Progenitor cell of endocrine pancreas (in vitro differentiated cells): Measurements from ENCODE around the gene MYH15. TPM values are rescaled to one million over a fixed set of nuclear protein-coding genes. Genes with fewer than 3 reads are reported as not detected.

Experiments used
- DNase-seq: peaks from one replicate; pipeline ENCODE4 v3.0.0; 2021; ENCODE audit warnings: low spot score; ENCODE audit not compliant: unreplicated experiment
- H3K27ac Mint-ChIP-seq: 2 replicates; pipeline ENCODE4 v1.8.0; 2021; ENCODE audit warnings: mild to moderate bottlenecking, moderate library complexity, mixed read lengths
- H3K27me3 Mint-ChIP-seq: 2 replicates; pipeline ENCODE4 v1.8.0; 2021; ENCODE audit warnings: mixed read lengths
- H3K36me3 Mint-ChIP-seq: 2 replicates; pipeline ENCODE4 v1.8.0; 2022; ENCODE audit warnings: mixed read lengths; ENCODE audit not compliant: insufficient read depth
- H3K4me1 Mint-ChIP-seq: 2 replicates; pipeline ENCODE4 v1.8.0; 2021; ENCODE audit warnings: low read depth, mixed read lengths
- H3K4me3 Mint-ChIP-seq: 2 replicates; pipeline ENCODE4 v1.8.0; 2021; ENCODE audit warnings: low read depth, mild to moderate bottlenecking, moderate library complexity, mixed read lengths
- H3K9me3 Mint-ChIP-seq: 2 replicates; pipeline ENCODE4 v1.8.0; 2021; ENCODE audit warnings: low read depth, mixed read lengths
- CTCF ChIP-seq: fragments of 200-600 bp; sonication (generic); IDR thresholded peaks from one replicate; pipeline ENCODE4 v1.5.0; 2021; ENCODE audit warnings: antibody characterized with exemption, mild to moderate bottlenecking; ENCODE audit not compliant: unreplicated experiment
- total RNA-seq: library from RNA; stranded (reverse); gene quantifications from 2 replicates; pipeline ENCODE4 v1.2.1, GENCODE V29; 2021

MYH15 gene
- total RNA-seq, 1 donor from 2014 or later = 0.96 TPM

GRCh38 chr3:108377384-108377783 lies 133.0 kb downstream of the MYH15 start:
- Mint-ChIP-seq H3K27ac (no peak overlapping the region), H3K36me3 (no peaks in the 10 kb centered on the region), H3K4me1 (no peaks in the 10 kb centered on the region), H3K27me3 (no peaks in the 10 kb centered on the region), H3K9me3 (no peaks in the 10 kb centered on the region), H3K4me3 (no peak overlapping the region)
- TF ChIP-seq CTCF = no peak
- DNase-seq = no peak

GRCh38 chr3:108376026-108376425 lies 134.4 kb downstream of the MYH15 start:
- H3K4me3 Mint-ChIP-seq = no peak overlapping the region
- no peak overlapping the region for H3K27ac Mint-ChIP-seq
- no peaks in the 10 kb centered on the region for H3K27me3 Mint-ChIP-seq
- no peaks in the 10 kb centered on the region for H3K36me3 Mint-ChIP-seq
- H3K4me1 Mint-ChIP-seq = no peaks in the 10 kb centered on the region
- no peaks in the 10 kb centered on the region for H3K9me3 Mint-ChIP-seq
- no peak for TF ChIP-seq CTCF
- DNase-seq = no peak

GRCh38 chr3:108359011-108359410 lies 151.4 kb downstream of the MYH15 start:
- Mint-ChIP-seq H3K27ac (no peak overlapping the region), H3K27me3 (no peaks in the 10 kb centered on the region), H3K4me3 (no peak overlapping the region), H3K9me3 (no peaks in the 10 kb centered on the region), H3K36me3 (no peaks in the 10 kb centered on the region), H3K4me1 (peaks cover 6% of the 10 kb centered on the region)
- no peak for DNase-seq
- TF ChIP-seq CTCF = no peak

DNA sequence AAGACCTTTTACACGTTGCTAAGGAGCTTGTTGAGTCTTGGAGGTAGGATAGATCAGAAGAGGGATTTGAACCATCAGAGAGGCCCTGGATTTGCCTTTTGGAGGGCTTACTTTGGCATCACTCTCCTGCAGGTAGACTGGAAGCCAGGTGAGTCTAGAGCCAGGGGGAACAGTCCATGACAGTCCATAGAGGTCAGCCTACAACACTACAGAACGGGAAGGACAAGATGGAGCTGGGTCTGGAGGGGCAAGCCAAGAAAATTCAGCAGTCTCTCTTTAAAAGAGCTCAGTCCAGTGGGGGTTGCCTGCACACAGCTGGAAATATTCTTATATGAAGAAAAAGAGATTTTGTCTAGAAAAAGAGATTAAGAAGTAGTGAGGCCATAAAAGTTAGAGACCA lies 153.4 kb downstream of the MYH15 start:
- H3K9me3 Mint-ChIP-seq = no peaks in the 10 kb centered on the region
- H3K36me3 Mint-ChIP-seq = no peaks in the 10 kb centered on the region
- no peak for DNase-seq
- H3K27ac Mint-ChIP-seq = no peak overlapping the region
- H3K27me3 Mint-ChIP-seq = no peaks in the 10 kb centered on the region
- no peak for TF ChIP-seq CTCF
- peaks cover 12% of the 10 kb centered on the region for H3K4me1 Mint-ChIP-seq
- H3K4me3 Mint-ChIP-seq = no peak overlapping the region

- DNase-seq = no peak
- Mint-ChIP-seq H3K9me3 (no peaks in the 10 kb centered on the region), H3K36me3 (no peaks in the 10 kb centered on the region), H3K4me1 (peaks cover 11% of the 10 kb centered on the region), H3K27ac (no peak overlapping the region), H3K4me3 (no peak overlapping the region), H3K27me3 (no peaks in the 10 kb centered on the region)
- TF ChIP-seq CTCF = no peak
Measured at GRCh38 chr3:108354562-108354961, 155.8 kb downstream of the MYH15 start.
